ENCODE measurements around the gene ZMIZ1. TPM values are rescaled to one million over a fixed set of nuclear protein-coding genes. Genes with fewer than 3 reads are reported as not detected.

The ZMIZ1 gene
- total RNA-seq, 1 experiment from 2014 or later = 13.9 TPM

- no peak for DNase-seq (ENCODE audit: low read depth)
These were observed 239.2 kb downstream of the ZMIZ1 start for GRCh38 chr10:79308016-79308415.

DNA sequence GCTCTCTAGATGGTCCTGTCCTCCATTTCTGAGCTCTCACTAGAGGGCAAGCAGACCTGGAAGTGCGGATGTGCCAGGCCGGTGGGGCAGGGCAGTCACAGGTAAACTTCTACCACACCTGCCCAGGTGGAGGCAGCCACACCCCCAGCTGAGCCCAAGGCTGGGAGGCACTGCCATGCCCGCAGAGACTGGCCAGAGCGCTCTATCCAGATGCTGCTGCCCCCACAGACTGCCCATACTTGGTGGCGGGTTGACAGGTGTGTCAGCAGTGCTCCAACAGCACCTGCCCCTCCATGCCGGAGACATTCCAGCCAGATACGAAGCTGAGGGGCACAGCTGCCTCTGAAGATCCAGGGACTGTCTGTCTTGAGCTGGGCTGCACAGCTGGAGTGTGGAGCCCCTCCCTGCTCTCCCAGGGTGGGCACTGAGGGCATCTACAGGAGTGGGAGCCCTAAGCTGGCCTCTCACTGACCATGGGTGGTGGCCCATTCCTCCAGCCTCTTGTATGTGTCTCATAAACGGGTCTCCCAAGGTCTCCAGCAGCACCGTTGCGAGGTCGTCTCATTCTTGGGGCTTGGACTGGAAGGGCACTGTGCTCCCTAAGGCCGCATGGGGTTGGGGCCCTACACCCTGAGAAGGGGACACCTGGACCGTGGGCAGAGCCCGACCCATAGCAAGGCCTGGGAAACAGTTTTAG is 240.4 kb downstream of the ZMIZ1 start:
- DNase-seq (ENCODE audit: low read depth) = no peak

DNA sequence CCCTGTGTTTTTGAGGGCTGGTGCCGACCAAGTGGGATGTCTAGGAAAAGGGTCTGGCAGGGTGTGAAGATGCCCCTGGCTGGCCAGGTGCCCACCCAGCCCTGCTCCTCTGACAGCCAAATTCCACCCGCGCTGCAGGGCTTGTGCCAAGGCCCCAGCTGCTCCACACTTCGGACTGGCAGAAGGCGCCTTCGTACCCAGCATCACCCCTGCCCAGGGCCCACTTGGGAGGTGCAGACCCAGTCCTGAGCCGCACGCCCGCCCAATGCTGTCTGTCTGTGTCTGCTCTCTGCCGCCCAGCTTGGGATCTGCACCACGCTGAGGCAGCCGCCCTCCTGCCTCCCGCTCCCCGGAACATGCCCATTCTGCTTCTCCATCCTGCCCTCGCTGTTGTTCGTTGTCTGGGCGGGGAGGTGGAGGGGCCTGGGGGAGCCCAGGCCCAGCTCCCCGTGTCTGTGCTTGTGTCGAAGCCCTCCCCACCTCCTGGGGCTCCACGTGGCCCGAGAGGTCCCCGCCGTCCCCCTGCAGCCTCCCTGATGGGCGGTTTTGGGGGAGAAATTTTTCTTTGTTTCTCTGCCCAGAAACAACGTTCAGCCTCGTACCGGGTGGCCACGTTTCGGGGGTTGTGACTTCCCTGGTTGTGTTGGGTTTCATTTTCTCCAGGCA is 241.6 kb downstream of the ZMIZ1 start:
- no peak for DNase-seq (ENCODE audit: low read depth)

- no peak for DNase-seq (ENCODE audit: low read depth)
These were observed 242.3 kb downstream of the ZMIZ1 start for GRCh38 chr10:79310911-79311573.

GRCh38 chr10:79311581-79312407 is 243.0 kb downstream of the ZMIZ1 start:
- no peak for DNase-seq (ENCODE audit: low read depth)

DNA sequence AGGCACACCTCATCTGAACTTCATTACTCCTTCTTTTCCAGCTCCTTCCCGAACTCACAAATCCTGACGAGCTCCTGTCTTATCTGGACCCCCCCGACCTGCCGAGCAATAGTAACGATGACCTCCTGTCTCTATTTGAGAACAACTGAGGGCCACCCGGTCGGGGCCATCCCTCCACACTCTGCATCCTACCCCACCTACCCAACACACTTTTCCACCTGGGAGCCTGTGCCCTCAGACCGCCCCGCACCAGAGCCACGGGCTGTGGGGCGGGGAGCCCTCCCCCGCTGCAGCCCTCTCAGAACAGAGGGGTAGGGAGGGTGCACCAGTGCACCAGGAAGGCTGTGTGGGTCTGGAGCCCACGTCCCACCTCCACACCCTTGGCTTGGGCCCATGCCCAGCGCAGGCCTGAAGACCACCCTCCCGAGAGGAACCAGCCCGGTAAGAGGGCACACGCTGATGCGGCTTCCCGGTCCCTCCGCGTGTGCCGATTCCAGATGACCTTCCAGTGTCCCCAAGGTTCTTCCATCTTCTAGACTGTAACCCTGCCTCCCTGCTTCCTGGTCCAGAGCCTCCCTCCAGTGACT is 243.9 kb downstream of the ZMIZ1 start:
- no peak for DNase-seq (ENCODE audit: low read depth)

DNA sequence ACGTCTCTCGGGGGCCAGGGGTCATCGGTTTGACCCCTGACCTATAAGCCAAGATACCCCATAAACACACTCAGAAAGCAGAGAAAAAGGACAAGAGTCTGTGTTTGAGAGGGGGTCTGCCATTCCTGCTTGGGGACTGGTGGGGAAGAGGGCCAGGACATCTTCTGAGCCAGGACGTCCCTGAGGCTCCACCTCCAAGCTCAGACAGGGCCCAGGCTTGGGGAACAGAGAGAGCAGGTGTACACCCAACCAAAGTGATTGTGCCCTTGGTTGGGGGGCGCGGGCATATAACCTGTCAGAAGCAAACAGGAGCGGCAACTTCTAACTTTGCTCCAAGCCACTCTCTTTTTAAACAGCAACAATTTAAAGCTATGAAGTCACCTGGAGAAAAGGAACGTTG is 244.6 kb downstream of the ZMIZ1 start:
- DNase-seq (ENCODE audit: low read depth) = no peak

- DNase-seq (ENCODE audit: low read depth) = no peak
These were observed 245.2 kb downstream of the ZMIZ1 start for GRCh38 chr10:79313911-79314439.

DNA sequence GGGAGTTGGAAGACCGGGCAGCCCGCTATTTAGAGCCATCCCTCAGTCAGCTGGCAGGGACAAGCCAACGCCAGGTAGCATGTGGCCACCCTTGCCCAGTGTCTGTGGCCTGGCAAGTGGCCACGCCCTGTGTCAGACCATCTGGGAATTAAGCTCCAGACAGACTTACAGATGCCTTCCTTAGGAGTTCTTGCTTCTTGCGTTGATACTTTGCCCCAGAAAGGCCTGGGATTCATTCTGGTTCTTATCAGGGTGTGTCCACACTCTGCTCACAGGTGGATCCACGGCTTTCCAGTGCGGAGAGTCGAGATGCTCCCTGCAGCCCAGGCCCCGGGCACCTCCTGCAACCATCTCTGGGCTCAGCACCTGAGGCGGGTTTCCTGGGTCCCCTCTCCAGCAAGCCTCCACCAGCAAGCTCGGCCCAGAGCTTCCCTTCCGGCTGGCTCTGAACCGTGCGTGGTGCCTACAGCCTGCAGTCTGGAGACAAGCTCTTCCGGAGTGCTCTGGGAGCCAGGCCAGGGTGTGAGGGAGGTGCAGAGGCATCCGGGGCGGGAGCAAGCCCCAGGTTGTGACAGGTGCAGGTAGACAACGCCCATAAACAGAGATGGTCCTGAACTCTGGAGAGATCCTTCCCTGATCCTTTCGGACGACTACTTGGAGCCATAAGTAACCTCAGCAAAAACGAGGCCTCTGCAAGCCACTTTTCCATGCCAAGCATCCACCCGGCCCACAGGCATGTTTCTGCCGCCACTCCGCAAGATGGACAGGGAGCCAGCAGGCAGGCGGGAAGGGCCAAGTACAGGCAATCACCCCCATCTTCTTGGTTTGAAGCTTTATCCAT is 246.2 kb downstream of the ZMIZ1 start:
- DNase-seq (ENCODE audit: low read depth) = no peak

DNA sequence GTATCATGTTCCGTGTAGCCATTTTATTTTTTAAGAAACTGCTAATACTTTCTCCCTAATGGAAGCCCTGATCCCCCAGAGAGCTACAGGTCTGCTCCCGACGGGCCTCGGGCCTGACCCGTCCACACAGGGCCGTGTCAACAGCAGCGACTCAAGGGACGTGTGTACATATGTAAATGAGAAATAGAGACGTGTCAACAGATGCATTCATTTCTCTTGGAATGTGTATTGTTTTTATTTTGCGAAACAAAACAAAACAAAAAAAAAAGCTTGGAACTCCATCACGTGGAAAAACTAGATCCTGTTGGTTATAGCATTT is 246.8 kb downstream of the ZMIZ1 start:
- DNase-seq (ENCODE audit: low read depth) = no peak

GRCh38 chr10:79316671-79317431 is 248.1 kb downstream of the ZMIZ1 start:
- no peak for DNase-seq (ENCODE audit: low read depth)

DNA sequence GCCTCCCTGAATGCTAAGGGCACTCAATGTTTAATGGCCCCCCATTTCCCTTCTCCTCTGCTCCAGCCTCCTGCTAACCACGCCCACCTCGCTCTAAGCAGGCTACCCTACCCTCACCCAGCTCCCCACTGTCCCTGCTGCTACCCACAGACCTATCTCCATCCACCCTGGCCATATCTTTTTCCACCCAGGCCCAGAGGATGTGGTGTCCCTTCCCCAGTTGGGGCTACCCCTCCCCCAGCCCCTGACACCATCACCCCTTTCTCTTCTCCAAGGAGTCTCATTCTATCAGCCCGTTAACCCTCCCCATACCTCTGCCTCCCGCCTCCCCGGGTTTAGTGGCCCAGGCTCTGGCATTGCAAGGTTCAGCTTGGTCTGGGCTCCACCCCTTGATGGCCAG is 249.6 kb downstream of the ZMIZ1 start:
- DNase-seq (ENCODE audit: low read depth) = no peak

- DNase-seq (ENCODE audit: low read depth) = no peak
These were observed 250.5 kb downstream of the ZMIZ1 start for GRCh38 chr10:79319115-79319771.

DNA sequence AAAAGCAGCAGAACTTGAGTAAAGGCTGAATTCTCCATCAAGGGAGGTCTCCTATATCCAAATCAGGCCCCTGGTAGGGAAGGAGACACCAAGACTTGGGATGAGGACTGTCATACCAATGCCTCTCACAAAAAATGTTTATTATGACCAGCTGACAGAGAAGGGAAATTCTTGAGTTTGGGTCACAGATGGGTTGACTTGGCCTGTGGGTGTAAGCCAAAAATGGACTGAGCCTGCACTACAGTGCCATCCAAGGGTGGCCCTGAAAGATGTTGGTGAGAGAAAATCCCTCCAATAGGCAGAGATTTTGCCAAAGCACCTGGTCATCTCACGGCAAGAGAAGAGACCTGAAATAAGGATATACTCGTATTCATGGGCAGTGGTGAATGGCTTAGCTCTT is 251.6 kb downstream of the ZMIZ1 start:
- no peak for DNase-seq (ENCODE audit: low read depth)

GRCh38 chr10:79320820-79321493 is 252.2 kb downstream of the ZMIZ1 start:
- peak; percentile 92 for DNase-seq (ENCODE audit: low read depth)

- no peak for DNase-seq (ENCODE audit: low read depth)
These were observed 252.7 kb downstream of the ZMIZ1 start for GRCh38 chr10:79321494-79321882.

DNA sequence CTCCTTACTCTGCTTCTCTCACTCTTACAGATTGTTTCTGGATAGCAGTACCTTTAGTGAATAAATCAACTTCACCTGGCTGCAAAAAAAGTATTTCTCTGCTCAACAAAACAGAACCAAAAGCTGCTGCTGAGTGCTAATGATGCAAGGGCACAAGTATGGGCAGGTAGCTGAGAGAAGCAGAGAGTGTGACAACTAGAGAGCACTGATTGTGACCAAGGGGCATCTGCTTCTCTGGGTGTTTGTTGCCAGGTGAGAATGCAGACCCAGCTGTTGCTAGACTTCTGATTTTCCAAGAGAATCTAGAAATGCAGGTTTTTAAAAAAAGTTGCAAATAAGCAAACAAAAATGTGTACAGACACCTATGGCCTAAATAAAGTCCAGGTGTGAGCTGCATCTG is 253.2 kb downstream of the ZMIZ1 start:
- no peak for DNase-seq (ENCODE audit: low read depth)

GRCh38 chr10:79322616-79323543 is 254.1 kb downstream of the ZMIZ1 start:
- DNase-seq (ENCODE audit: low read depth) = peak; percentile 87
